Spleen (tissue), 11 donors: ENCODE data around the gene PAM. TPM values are rescaled to one million over a fixed set of nuclear protein-coding genes. Genes with fewer than 3 reads are reported as not detected.

Experiments used
- DNase-seq: peaks from one replicate; pipeline ENCODE4 v3.0.0-alpha.2; 2020
- H3K27ac ChIP-seq, 8 donors: fragments of 200-600 bp; sonication (generic) in 7 of 8; 1 replicate in 4 of 8; 2 replicates in 4 of 8; pipeline versions ENCODE4 v1.5.0 to v1.8.0; 2016 to 2021; ENCODE audit warnings: inconsistent platforms in 4 of 8, mild to moderate bottlenecking in 4 of 8, moderate library complexity in 1 of 8
- H3K27me3 ChIP-seq, 7 donors: fragments of 200-600 bp; sonication (generic) in 6 of 7; replicated peaks in 1 of 7; 1 replicate in 4 of 7; 2 replicates in 3 of 7; pipeline versions ENCODE4 v1.5.0 to v1.8.0; 2016 to 2021; ENCODE audit warnings: inconsistent platforms in 3 of 7, mild to moderate bottlenecking in 1 of 7
- H3K36me3 ChIP-seq, 6 donors: fragments of 200-600 bp; sonication (generic) in 5 of 6; 1 replicate in 4 of 6; 2 replicates in 2 of 6; pipeline versions ENCODE4 v1.5.0 to v1.8.0; 2016 to 2021; ENCODE audit warnings: inconsistent platforms in 2 of 6
- H3K4me1 ChIP-seq, 6 donors: fragments of 200-600 bp; sonication (generic) in 5 of 6; 1 replicate in 3 of 6; 2 replicates in 3 of 6; pipeline versions ENCODE4 v1.5.0 to v1.8.0; 2016 to 2021; ENCODE audit warnings: inconsistent platforms in 3 of 6
- H3K4me3 ChIP-seq, 8 donors: fragments of 200-600 bp; sonication (generic) in 7 of 8; 1 replicate in 4 of 8; 2 replicates in 4 of 8; pipeline versions ENCODE4 v1.5.0 to v1.8.0; 2016 to 2021; ENCODE audit warnings: inconsistent platforms in 4 of 8, mild to moderate bottlenecking in 4 of 8, moderate library complexity in 2 of 8
- H3K9me3 ChIP-seq, 8 donors: fragments of 200-600 bp; sonication (generic) in 7 of 8; 1 replicate in 4 of 8; 2 replicates in 4 of 8; pipeline versions ENCODE4 v1.5.0 to v1.8.0; 2016 to 2021; ENCODE audit warnings: inconsistent platforms in 4 of 8
- CTCF ChIP-seq, 11 experiments: fragments of 200-600 bp in 7 of 11; fragments of 450-650 bp in 4 of 11; sonication (generic) in 4 of 11; IDR thresholded peaks in 8 of 11; conservative IDR thresholded peaks in 3 of 11; 1 replicate in 7 of 11; 2 replicates in 4 of 11; pipeline versions ENCODE4 v1.4.0 to v1.8.0; 2016 to 2021; ENCODE audit warnings: antibody characterized with exemption in 11 of 11, inconsistent platforms in 4 of 11, mild to moderate bottlenecking in 1 of 11
- POLR2A ChIP-seq, 3 donors: fragments of 450-650 bp; IDR thresholded peaks; one replicate each; pipeline ENCODE4 v1.5.1; 2017; ENCODE audit warnings: antibody characterized with exemption in 3 of 3, mild to moderate bottlenecking in 1 of 3
- POLR2AphosphoS5 ChIP-seq, 3 donors: sonication (generic); formaldehyde crosslinking; IDR thresholded peaks; one replicate each; pipeline ENCODE4 v1.5.1; 2017; ENCODE audit warnings: antibody characterized with exemption in 3 of 3
- WGBS, 5 donors: extraction: QIAGEN DNeasy Blood & Tissue Kit in 3 of 5; methylation state at CpG; one replicate each; pipeline versions ENCODE4 v1.1.5 to v1.1.7; 2013 to 2018; 5-methylcytosine and 5-hydroxymethylcytosine counted together
- intact Hi-C: fragments of 100-400 bp; cut with DNase I; formaldehyde crosslinking; loops from one replicate; pipeline ENCODE4 v1.15.0; 2023; ENCODE audit warnings: low total_unique reads
- polyA plus RNA-seq, 3 donors: library from polyadenylated mRNA; stranded (reverse); fragments of 200-250 nt; gene quantifications; one replicate each; pipeline ENCODE4 v1.2.1, GENCODE V29; 2013
- total RNA-seq, 7 donors: library from RNA; depleted of rRNA in 3 of 7; stranded (reverse); fragments of >200 nt in 3 of 7; fragmentation: NEBNext Ultra II Directional in 4 of 7; extraction: Animal tissue kit (Norgen Biotek cat#: 25700) in 4 of 7; gene quantifications; one replicate each; pipeline versions ENCODE4 v1.1.0 to v1.2.1, GENCODE V29; 2016 to 2021
- donor health status: healthy with polysubstance abuse.
- donor health status: DM: no; HTN: no; CAD: no; lungs with moderate emphysema.
- donor health status: DM: no; HTN: no; CAD: no.
- donor health status: Bipolar disorder and iron deficiency.
- donor health status: healthy.
- donor health status: DM: no; HTN: no; CAD: no.
- donor health status: DM: yes; HTN: yes; CAD: no.

The PAM gene
- total and polyA plus RNA-seq, 10 donors = 37.4 to 155 (median 110) TPM

DNA sequence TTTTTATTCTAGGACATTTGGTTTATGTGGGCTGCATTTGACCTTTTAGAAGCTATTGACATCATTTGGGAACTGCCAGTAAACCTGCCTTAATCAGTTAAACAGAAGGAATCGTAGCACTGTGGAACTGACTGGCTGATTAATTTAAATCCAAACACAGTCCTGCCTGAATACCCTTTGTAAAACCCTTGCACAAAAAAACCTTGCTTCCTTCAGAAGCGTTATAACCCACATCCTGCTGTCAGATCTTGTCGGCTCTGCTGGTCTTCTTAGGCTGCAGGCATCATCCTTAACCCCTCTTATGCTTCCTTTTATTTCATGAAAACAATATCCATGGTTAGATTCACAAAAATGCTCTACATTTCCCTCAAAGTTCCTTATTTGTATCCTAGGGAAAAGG, 46.3 kb downstream of the PAM start:
- Histone ChIP-seq H3K9me3 (no peaks in the 10 kb centered on the region), H3K27ac (no peak overlapping the region), H3K36me3 (no peaks in the 10 kb centered on the region), H3K4me1 (peaks cover 0 to 40% (median 29%) of the 10 kb centered on the region in 6 donors), H3K4me3 (no peak overlapping the region), H3K27me3 (no peaks in the 10 kb centered on the region)
- no peak for TF ChIP-seq CTCF (IDR thresholded peaks at IDR 0.05 in 8 of 11, conservative IDR thresholded peaks at IDR 0.05 in 3 of 11)
- TF ChIP-seq POLR2AphosphoS5 (IDR thresholded peaks at IDR 0.05) = no peak
- no peak for TF ChIP-seq POLR2A (IDR thresholded peaks at IDR 0.05)
- DNase-seq = no peak
- intact Hi-C loops = no loop called here
- 3 to 10% (median 8%) methylated on average over 3 of the region's 3 CpGs for WGBS, 5 donors

GRCh38 chr5:102802708-102803458, 47.8 kb downstream of the PAM start:
- DNase-seq = no peak
- Histone ChIP-seq H3K9me3 (no peaks in the 10 kb centered on the region), H3K4me3 (no peak overlapping the region), H3K36me3 (no peaks in the 10 kb centered on the region), H3K27me3 (no peaks in the 10 kb centered on the region), H3K27ac (peak overlapping the region in 1 of 8 donors; percentile 42), H3K4me1 (peaks cover 0 to 40% (median 30%) of the 10 kb centered on the region in 6 donors)
- intact Hi-C loops = no loop called here
- WGBS, 5 donors = 58 to 79% (median 70%) methylated on average over 6 of the region's 6 CpGs
- no peak for TF ChIP-seq POLR2A (IDR thresholded peaks at IDR 0.05)
- TF ChIP-seq POLR2AphosphoS5 (IDR thresholded peaks at IDR 0.05) = no peak

DNA sequence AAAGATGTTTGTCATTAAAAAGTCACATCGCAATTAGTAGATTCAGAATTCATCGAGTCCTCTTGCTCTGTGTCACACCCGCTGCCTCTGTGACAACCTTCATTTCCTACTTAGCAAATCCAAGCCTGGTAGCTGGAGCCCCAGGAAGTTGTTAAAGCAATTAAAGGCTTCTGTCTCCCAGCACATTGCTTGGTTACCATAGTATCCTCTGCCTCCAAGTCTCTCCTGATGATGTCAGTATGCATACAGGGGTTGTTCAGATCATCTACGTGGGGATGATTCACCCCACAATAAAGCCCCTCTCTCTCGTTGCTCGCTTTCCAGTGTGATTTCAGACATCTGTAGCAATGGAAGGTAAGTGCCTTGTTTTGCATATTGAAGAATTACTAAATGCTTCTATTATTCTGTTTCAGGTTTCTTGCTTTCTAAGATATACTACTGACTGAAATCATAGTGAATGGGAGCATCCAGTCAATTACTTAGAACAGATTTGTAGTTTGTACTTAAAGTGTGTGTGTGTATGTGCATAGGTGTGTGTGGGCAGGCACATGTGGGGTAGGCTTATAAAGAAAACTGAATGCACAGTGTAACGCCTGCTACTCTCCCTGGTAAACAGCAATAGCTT, 52.9 kb downstream of the PAM start:
- TF ChIP-seq POLR2AphosphoS5 (IDR thresholded peaks at IDR 0.05) (no peak), POLR2A (IDR thresholded peaks at IDR 0.05) (no peak)
- Histone ChIP-seq H3K4me3 (no peak overlapping the region), H3K27me3 (no peaks in the 10 kb centered on the region), H3K27ac (no peak overlapping the region), H3K9me3 (no peaks in the 10 kb centered on the region), H3K4me1 (peaks cover 0 to 8% (median 0%) of the 10 kb centered on the region in 6 donors), H3K36me3 (no peaks in the 10 kb centered on the region)
- DNase-seq = no peak
- 75 to 87% (median 83%) methylated on average over 7 of the region's 7 CpGs for WGBS, 5 donors
- intact Hi-C loops = no loop called here

- TF ChIP-seq CTCF (IDR thresholded peaks at IDR 0.05 in 8 of 11, conservative IDR thresholded peaks at IDR 0.05 in 3 of 11) = no peak
- TF ChIP-seq POLR2AphosphoS5 (IDR thresholded peaks at IDR 0.05) = no peak
- TF ChIP-seq POLR2A (IDR thresholded peaks at IDR 0.05) = no peak
- DNase-seq = no peak
- Histone ChIP-seq H3K36me3 (no peaks in the 10 kb centered on the region), H3K27me3 (no peaks in the 10 kb centered on the region), H3K4me3 (no peak overlapping the region), H3K9me3 (no peaks in the 10 kb centered on the region), H3K4me1 (peaks cover 0 to 8% (median 0%) of the 10 kb centered on the region in 6 donors), H3K27ac (no peak overlapping the region)
- WGBS, 5 donors = 92 to 99% (median 96%) methylated on average over 4 of the region's 4 CpGs
- intact Hi-C loops = no loop called here
Observed at GRCh38 chr5:102809033-102809432, 53.9 kb downstream of the PAM start.

GRCh38 chr5:102811972-102812371, 56.9 kb downstream of the PAM start:
- H3K27ac ChIP-seq = no peak overlapping the region
- DNase-seq = no peak
- intact Hi-C loops = no loop called here
- H3K9me3 ChIP-seq = no peaks in the 10 kb centered on the region
- no peak overlapping the region for H3K4me3 ChIP-seq
- H3K36me3 ChIP-seq = no peaks in the 10 kb centered on the region
- 56 to 59% (median 57%) methylated on average over 2 of the region's 2 CpGs for WGBS, 5 donors
- no peaks in the 10 kb centered on the region for H3K27me3 ChIP-seq
- peaks cover 0 to 20% (median 11%) of the 10 kb centered on the region in 6 donors for H3K4me1 ChIP-seq
- TF ChIP-seq CTCF (IDR thresholded peaks at IDR 0.05 in 8 of 11, conservative IDR thresholded peaks at IDR 0.05 in 3 of 11) = no peak
- no peak for TF ChIP-seq POLR2A (IDR thresholded peaks at IDR 0.05)
- no peak for TF ChIP-seq POLR2AphosphoS5 (IDR thresholded peaks at IDR 0.05)
